Measurements from ENCODE around the gene ZYG11A.

GRCh38 chr1:52911541-52911940 lies 69.0 kb downstream of the ZYG11A start:
- TF ChIP-seq CTCF (IDR thresholded peaks at IDR 0.05; ENCODE audit: low read depth, low read length, poor library complexity, severe bottlenecking) (no peak), EZH2phosphoT487 (IDR thresholded peaks at IDR 0.05; ENCODE audit: borderline replicate concordance, low read length) (no peak)
